Sigmoid colon (tissue), 3 donors: ENCODE results near the gene ZNF385A.

Source experiments
- POLR2A ChIP-seq, 2 donors: fragments of 450-650 bp; IDR thresholded peaks; one replicate each; pipeline ENCODE4 v1.6.1; 2016; ENCODE audit warnings: antibody characterized with exemption in 2 of 2, mild to moderate bottlenecking in 2 of 2, moderate library complexity in 2 of 2
- TF ChIP-seq, protein P1 (sequence below), 4 experiments: fragments of 450-650 bp in 3 of 4; fragments of 200-600 bp in 1 of 4; IDR thresholded peaks; one replicate each; pipeline ENCODE4 v1.5.1; 2016 to 2019; ENCODE audit warnings: antibody characterized with exemption in 4 of 4, mild to moderate bottlenecking in 3 of 4, moderate library complexity in 2 of 4

GRCh38 chr12:54358191-54358944, 26.2 kb downstream of the ZNF385A start:
- TF ChIP-seq, protein P1, sequence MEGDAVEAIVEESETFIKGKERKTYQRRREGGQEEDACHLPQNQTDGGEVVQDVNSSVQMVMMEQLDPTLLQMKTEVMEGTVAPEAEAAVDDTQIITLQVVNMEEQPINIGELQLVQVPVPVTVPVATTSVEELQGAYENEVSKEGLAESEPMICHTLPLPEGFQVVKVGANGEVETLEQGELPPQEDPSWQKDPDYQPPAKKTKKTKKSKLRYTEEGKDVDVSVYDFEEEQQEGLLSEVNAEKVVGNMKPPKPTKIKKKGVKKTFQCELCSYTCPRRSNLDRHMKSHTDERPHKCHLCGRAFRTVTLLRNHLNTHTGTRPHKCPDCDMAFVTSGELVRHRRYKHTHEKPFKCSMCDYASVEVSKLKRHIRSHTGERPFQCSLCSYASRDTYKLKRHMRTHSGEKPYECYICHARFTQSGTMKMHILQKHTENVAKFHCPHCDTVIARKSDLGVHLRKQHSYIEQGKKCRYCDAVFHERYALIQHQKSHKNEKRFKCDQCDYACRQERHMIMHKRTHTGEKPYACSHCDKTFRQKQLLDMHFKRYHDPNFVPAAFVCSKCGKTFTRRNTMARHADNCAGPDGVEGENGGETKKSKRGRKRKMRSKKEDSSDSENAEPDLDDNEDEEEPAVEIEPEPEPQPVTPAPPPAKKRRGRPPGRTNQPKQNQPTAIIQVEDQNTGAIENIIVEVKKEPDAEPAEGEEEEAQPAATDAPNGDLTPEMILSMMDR (IDR thresholded peaks at IDR 0.05) = no peak
- no peak for TF ChIP-seq POLR2A (IDR thresholded peaks at IDR 0.05)
